GM18508 (cell line): ENCODE data around the gene KRT2.

Source experiments
- ATAC-seq: cut with Tn5 transposase; IDR thresholded peaks from one replicate; pipeline ENCODE4 v1.9.1; 2021; ENCODE audit warnings: moderate number of reproducible peaks; ENCODE audit not compliant: insufficient read depth, unreplicated experiment

The KRT2 gene

DNA sequence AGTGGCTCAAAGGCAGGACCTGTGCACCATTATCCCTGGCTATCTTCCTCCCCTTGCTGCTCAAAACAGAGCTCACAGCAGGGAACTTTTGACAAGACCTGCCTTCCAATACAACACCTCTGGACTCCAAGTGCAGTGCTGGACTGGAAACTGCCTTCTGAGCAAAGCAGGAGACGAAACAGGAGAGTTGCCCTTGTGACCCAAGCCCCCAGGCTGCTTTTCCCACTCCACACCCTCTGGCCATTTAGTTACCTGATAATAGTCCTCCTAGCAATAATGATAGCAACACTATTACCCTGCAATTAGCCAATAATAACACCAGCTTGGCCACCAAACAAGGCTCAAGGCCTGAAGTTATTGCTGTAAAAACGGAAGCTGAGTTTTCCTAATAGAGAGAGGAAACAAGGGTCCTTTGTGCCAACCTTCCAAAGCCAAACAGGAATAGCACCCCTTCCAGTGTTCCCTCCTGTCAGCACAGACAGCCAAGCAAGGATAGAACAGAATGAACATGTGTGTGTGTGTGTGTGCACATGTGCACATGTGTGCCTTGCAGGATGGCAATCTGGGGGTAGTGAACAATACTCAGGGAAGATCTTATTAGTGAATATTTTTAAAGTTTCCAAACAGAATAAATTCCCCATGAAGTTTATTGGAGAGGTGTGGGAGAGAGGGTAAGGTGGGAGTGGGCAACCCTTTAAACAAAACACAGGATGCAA is 24.5 kb downstream of the KRT2 start:
- no peak for ATAC-seq

DNA sequence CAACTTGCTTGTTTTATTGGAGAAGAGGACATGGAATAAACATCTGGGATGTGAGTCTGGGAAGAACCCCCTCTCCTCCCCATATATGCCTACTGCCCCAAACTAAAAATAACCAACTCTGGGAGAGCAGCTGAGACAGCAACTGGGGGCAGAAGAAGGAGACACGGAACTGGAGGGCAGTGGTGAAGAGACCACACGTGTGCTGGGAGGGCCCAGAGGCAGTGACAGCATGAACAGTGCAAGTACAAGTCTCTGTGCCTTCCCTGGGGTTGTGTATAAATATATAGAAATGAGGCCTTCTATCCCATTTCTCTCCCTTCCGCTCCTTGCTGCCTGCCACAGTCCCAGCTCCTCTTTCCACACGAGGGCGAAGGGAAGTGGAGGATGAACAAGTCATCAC is 29.7 kb downstream of the KRT2 start:
- ATAC-seq = no peak

DNA sequence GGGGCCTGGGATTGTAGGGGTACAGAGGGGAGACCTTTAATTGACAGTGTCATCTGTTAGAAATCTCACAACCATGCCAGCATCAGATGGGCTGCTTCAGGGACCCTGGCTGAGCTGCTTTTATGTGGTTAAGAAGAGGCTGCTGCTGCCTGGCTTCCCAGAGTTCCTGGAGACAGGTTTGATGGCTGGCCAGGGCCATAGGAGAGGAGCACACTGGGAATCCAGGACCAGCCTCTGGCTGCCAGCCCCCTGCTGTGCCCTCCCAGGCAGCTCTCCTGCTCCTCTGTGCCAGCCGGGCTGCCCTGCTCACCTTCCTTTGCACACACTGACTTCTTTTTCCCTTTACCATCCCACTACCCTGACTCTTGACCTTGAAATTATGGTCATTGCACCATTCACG is 33.1 kb downstream of the KRT2 start:
- ATAC-seq = no peak

DNA sequence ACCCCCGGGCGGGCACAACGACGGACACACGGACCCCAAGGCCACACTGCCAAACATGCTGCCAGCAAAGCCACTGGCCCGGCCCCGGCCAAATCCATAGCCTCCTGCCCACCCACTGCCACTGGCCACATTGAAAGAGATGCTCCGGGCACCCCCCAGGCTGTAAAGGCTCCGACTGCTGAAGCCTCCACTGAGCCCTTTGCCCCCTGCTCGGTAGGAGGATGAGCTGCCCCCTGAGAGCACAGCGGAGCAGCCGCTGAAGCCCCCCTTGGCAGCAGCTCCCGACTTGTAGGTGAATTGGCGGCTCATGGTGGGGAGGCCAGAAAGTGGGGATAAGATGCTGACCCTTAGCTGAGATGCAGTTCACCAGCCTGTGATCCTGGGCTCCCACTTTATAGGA is 33.8 kb downstream of the KRT2 start, which contains the start of gene KRT73:
TSS of gene KRT73 (minus strand) at position 344 of the 400 bp plus-strand sequence. CDS start at position 309, 35 bp downstream.
- ATAC-seq = no peak

DNA sequence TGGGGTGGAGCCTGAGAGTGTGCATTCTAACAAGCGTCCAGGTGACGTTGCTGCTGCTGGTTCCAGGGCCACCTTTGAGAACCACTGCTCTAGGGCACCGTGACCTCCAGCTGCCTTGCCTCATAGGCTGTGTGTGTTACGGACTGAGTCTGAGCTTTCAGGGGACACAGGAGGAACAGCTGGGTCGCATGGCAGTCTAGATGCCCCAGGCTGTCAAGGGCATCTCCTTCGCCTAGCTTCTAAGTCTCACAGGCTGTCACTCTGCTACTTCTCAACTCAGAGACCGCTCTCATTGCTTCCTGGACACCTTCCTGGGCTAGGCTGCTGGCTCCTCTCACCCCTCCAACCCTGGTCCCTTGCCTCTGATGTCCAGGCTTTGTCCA is 34.6 kb downstream of the KRT2 start:
- no peak for ATAC-seq

DNA sequence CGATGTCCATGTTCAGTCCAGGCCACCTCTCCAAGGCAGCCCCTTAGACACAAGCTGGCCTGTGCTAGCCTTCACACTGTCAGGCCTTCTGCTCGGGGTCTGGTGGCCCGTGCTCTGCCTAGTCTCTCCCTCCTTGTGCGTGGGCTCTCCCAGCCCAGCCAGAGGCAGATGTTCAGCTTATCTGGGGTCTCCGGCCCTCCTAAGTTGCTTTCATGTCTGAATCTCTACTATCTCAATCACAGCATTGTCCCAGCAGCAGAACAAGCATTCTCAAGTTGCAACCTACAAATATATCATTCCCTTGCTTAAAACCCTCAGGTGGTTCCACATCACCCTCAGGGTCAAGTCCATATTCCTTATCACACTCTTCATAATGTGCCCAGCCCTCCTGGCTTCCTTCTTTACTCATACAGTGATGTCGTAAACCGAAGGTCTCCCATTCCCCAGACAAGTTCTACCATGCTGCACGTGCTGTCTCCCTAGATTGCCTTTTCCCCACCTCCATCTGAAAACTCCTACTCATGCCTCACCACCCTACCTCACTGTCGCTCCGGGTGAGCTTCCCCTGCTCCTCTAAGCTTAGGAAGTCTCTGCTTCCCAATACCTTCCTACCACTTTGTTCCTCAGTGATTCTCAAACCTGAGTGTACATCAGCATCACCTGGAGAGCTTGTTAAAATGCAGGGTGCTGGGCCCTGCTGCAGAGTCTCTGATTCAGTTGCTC is 35.2 kb downstream of the KRT2 start:
- no peak for ATAC-seq

DNA sequence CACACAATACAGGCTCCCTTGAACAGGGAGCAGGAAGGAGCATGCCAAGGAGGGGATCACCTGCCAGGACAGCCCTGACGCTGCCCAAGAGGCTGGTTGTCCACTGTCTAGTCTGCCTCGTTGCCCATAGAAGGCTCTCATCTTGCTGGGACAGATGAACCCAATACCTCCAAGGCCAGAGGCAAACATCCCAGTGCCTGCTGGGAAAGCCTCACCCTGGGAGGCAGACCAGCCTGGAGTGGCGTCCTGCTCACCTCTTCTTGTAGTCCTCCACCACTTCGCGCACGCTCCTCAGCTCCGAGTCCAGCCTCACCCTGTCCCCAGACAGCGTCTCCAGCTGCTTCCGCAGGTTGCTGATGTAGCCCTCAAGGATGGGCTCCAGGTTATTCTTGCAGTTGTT is 36.1 kb downstream of the KRT2 start:
- no peak for ATAC-seq

DNA sequence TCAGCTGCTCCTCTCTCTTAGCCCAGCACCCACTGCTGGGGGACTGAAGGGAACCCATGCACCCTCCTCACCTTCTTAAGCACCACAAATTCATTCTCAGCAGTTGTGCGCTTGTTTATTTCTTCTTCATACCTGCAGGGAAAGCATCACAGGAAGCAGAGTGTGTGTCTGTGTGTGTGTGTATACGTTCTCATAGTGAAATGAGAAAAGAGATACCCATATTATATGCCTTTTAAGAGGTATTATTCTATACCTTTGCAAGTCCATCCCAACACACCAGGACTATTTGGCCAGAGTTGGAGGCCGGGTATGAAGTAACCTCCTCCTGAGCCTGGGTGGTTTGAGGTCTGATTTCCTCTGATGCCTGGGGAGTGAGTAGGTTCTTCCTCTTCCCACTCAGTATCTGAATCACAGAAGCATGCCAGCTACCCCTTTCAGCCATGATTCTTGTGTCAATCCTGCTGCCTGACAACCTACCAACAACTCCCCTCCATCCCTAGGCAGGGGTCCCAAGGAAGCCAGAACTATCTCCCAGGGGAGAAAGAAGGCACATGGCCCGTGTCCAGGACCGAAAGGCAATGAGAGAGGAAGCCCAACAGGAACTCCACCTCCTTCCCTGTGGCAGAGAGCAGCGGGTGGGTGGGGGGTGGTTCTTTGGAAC is 36.7 kb downstream of the KRT2 start:
- no peak for ATAC-seq

DNA sequence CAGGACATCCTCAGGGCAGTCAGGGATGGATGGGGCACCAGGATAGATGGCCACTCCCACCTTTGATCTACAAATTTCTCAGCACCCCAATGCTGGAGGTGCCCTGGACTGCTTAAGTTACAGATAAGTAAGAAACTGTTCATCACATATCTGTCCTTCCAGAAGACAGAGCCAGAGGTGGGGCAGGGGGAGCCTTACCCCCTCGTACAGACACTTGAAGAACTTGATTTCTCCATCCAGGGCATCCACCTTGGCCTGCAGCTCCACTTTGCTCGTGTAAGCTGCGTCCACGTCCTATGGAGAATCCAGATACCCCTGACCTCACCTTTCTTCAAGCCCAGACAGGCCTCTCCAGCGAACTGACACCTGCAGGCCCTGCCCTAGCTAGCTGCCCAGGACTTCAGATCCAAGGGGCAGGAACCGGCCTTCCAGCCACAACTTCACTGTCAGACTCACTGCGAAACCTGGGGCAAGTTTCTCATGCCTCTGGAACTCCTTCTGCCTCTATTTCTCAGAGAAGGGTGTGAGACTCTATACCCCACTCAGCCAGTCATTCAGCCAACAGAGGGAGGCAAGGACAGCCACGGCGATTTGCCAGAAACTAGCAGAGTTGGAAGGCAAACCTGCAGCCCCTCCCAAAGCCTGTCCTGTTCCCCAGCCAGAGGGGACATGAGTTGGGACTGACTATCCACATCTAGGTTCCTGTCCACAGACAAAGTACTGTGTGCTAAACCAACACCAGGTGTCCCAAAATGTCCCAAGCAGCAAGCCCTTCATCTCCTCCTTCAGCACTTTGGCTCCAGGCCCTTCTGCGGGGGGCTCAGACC is 37.4 kb downstream of the KRT2 start:
- ATAC-seq = no peak

DNA sequence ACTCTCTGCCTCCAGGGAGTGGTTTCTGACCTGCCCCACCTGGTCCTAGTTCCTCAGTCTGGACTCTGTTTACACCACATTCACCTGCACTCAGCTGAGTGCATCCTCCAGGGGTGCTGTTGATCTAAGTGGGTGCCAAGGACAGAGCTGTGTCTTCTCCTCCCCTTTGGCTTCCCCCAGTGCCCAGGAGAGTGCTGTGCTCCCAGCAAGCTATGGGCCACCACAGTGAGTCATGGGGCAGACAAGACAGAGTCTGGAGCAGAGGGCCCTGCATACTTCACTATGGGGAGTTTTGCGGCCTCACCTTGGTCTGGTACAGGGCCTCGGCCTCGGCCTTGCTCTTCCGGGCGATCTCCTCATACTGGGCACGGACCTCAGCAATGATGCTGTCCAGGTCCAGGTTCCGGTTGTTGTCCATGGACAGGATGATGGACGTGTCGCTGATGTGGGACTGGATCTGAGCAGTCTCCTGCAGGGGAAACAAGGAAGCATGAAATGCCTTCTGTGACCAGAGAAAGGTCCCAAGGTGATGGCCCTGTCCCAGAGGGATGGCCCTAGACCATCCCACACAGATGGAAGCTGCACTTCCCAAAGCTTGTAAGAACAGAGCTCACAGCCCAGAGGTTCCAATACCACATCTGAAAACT is 38.5 kb downstream of the KRT2 start:
- no peak for ATAC-seq

DNA sequence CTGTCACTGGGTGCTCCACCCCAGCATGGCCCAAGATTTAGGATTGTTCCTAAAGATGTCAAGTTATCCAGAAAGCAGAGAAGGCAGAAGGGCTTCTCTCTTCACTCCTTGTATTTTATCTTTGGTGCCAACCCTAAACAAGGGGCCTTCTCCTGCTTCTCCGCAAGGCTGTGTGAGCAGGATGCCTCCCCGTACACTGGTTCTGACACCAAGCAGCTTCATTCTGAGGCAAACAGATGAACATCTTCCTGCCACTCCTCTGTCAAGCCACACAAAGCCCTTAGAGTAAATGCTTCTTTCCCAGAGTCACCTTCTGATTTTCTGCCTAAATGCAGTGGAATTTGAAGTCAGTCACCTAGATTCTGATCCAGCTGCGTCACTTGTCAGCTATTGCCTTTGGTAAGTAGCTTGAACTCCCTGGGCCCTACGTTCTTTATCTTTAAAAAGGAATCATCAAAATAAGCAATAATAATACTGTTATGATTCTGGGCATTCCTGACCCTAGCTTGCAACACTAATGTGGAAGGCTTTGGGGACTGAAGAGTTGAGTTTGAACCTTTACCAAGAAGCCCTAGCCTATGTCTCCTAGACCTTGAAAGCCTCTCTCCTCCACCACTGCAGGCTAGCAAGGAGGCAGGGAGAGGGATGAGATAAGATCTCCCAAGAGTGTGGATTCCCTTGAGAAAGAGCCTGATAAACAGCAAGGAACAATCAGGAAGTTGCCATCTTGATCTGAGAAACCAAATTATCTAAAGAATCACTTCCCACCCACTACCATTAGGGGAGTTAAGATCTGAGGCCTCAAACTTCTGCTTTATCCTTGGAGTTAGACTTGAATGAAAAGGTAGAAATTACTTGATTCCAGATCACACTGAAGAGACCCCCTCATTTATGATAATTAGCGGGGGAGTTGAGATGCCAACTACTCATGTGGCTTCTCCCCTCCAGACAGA is 39.3 kb downstream of the KRT2 start:
- no peak for ATAC-seq

DNA sequence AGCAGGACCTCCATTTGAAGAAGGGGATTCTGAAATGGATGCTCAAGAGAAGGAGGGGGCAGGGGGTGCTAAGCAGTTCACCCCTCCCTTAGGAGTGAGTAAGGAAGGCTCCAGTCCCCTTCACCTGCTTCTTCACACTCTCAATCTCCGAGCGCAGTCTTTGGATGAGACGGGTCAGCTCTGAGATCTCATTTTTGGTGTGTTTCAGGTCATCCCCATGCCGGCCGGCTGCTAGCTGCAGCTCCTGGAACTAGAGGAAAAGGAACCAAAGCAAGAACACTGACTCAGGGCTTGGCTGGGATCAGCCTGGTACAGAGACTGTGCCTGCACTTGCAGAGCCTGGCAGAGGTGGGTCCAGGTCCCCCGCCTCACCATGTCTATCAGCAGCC is 40.9 kb downstream of the KRT2 start:
- no peak for ATAC-seq

DNA sequence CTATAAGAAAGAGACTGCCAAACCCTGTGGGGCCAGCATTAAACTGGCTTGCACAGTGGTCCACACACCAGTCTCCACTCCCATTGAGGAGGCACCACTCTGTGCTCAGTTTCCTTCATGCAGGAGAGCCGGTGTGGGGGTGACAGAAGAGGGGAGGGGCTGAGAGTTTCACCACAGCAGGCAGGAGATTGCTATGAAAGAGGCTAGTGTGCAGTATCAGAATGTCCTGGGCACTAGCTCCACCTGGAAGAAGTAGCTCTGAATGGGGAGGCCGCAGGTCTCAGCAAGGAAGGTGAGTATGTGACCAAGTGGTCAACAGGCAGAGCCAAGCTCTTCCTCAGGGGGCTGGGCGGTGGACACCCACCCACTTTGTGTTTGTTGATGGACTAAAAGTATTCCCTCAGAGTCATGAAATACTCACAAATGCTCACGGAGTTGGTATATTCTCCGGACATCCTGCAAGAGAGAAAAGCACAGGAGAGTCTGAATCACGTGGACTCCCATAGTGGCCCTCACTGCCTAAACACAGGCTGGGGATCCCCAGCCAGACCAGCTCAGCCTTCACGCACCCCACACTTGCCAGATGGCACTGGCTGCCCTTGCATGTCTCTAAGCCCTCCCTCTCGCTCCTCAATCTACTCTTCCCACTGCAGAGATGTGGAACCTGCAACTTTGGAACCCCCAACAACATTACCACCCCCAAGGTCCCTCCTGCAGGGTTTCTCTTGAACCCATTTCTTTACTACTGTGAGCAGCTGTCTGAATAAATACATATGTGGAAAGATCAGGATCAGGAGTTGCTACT is 43.0 kb downstream of the KRT2 start:
- ATAC-seq = no peak

DNA sequence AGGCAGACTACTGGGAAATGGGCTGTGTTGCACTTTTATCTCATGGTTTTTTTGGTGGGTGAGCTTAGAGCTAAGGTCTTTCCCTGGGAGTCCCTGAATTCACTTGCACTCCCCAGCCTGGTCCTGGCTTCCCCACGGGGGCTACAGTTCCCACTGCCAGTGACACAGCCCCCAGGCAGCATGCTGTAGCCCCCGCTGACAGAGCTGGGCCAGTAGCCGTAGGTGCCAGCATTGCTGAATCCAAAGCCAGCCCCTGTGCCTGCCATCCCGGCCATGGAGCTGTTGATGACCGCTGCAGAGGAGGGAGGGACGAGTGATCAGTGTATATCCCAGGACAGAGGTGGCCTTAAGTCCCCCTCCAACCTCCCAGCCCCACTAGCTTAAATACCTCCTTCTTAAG is 43.9 kb downstream of the KRT2 start:
- no peak for ATAC-seq

DNA sequence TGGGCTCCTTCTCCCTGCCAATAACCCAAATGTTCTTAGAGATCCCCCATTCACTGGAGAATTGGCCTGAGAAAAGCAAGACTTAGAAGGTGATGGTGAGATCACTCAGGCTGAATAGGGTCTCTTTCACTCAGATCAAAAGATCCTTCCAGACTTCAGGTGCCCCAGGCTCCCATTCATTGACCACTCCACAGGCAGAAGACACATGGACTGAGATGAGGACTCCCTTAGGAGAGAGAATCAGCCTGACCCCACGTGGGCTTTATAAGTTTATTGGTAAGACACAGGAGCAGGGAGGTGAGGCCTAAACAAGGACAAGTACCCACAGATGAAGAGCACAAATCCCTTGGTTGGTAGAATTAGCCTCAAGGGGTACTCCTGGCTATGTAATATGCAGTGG is 44.7 kb downstream of the KRT2 start:
- ATAC-seq = no peak

DNA sequence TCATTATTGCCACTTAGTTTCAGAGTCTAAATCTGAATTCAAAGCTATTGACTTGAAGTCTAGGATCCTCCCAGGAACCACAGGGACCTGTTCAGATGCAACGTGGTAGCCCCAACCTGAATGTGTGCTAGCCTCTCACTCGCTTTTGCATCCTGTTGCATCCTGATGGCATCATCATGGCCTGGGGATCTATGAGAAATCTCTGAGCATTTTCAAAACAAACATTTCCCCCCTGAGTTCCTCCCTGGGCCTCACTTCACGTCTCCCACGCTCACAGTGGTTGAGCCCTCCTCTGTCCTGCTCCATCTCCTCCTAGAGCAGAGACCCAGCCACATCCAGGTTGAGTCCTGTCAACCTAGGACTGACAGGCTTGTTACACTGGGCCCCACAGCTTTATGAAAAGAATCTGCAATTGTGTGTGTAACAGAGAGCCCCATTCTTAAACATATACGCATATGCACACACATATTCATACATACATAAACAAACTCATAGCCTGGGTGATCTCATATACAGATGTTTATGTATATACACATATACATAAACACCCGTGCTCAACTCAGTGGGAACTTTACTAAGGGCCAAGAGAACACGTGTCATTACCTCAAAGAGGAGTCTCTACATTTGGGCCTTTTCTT is 45.3 kb downstream of the KRT2 start:
- ATAC-seq = no peak

DNA sequence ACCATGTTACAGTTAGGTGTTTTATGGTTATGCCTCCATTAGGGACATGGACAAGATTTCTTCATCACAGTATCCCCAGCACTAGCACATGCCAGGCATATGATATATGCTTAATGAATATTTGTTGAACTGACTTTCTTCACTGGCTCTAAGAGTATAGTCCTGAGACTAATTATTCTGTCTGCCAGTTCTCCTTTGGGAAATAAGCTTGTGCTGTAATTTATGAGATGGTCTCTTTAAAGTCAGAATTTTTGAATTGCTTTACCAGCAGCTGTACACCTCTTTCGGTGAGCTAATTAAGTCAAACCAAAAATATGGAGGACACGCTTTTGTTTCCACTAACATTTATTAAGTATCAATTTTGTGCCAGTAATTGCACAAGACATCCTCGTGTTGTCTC is 45.9 kb downstream of the KRT2 start:
- no peak for ATAC-seq

DNA sequence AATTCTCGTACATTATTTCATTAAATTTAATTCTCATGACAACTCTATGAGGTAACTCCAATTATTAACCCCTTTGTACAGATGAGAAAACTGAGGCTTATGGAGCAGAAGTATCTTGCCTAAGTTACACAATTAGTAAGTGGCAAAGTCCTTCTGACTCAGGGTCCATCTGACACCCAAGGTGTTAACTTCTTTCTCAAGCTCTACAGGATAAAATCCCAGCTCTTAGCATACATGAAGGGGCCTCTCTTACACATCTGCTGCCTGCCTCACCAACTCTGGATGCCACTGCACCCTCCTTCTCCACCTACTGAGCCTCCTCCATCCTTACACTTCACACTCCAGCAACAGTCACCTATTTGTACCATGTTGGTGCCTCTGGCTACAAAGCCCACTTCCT is 46.5 kb downstream of the KRT2 start:
- ATAC-seq = no peak
